Activated gamma-delta T cell treated with Interleukin-2 at 50 U/mL for 16 hours (primary cell): ENCODE data around the gene FRYL.
"Not testable (repeated sequence)": the region's sequence is repeated elsewhere in the genome, so short reads cannot be mapped to it uniquely, and the experiment has no call there.

ENCODE experiments used
- DNase-seq: peaks from one replicate; pipeline ENCODE4 v3.0.0-alpha.2; 2020

The FRYL gene

GRCh38 chr4:48693856-48694574 is 86.1 kb downstream of the FRYL start:
- no peak for DNase-seq

DNA sequence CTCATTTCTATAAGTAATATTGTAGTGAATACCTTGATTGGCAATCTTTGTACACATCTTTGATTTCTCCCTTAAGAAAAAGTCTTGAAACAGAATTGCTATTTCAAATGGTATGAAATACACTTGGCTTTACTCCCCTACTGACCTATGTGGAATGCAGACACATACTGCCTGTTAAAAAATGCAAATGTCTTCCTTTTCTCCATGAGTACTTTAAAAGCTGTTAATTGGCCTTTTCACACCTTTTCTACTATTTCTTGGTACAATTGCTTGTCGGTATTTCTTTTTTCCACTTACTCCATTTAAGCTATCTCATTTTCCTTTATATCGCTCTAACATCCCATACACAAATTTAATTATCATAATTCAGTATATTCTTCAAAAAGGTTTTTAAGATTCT is 87.2 kb downstream of the FRYL start:
- DNase-seq = no peak

- DNase-seq = no peak
Observed at GRCh38 chr4:48692044-48692443, 88.0 kb downstream of the FRYL start.

- no peak for DNase-seq
Observed at GRCh38 chr4:48688953-48689352, 91.1 kb downstream of the FRYL start.

DNA sequence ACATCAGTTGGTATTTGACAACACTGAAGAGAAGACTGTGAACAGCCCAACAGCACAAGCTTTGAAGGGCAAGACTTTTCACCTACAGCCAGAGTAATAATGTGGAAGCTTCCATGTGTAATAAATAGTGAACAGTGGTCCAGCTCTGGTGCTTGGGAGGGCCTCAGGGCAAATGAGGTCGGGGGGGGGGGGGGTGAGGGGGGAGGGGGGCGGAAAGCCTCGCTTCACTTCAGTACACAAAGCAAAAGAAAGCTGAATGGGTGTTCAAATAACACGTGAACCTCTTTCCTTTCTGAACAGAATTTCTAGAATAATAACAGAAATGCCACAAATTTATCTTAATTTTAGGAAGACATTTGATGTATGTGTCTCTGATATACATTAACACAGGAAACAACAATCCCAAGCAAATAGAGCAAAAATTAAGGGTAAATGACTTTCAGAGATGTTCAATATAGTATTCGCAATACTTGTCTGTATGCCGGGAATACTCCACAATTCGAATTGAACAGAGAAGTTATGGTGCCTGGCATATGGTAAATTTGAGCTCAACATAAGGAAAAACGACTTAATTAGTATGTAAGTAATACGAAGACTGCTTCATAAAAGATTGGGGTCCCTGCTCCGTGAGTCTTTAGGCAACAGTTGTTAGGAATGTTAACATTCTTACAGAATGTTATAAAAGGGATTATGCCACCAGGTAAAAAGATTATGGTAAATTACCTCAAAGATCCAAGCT is 92.6 kb downstream of the FRYL start:
- no peak for DNase-seq

DNA sequence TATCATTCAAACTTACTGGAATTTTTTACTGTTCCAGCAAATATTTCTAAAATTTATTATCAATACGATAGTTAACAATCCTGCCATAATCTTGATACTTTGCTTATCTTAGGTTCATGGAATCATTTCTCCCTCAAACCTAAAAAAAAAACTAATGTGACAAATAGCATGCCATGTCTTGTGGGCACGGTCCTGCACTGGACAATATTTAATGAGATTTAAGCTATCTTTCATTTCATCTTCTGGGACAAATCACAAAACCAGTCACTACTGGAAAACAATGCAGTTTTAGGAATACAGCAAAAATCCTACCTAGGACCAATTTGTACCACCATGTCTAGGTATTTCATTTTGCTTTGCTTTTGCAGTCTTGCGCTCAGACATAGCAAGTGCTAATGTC is 93.7 kb downstream of the FRYL start:
- no peak for DNase-seq

GRCh38 chr4:48683784-48684666 is 96.1 kb downstream of the FRYL start:
- no peak for DNase-seq

DNA sequence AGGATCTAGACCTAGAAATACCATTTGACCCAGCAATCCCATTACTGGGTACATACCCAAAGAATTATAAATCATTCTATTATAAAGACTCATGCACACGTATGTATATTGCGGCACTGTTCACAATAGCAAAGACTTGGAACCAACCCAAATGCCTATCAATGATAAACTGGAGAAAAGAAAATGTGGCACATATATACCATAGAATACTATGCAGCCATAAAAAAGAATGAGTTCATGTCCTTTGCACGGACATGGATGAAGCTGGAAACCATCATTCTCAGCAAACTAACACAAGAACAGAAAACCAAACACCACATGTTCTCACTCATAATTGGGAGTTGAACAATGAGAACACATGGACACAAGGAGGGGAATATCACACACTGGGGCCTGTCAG is 97.2 kb downstream of the FRYL start:
- not testable (repeated sequence) for DNase-seq

GRCh38 chr4:48681856-48682255 is 98.2 kb downstream of the FRYL start:
- DNase-seq = peak; percentile 7

GRCh38 chr4:48680848-48681568 is 99.1 kb downstream of the FRYL start:
- no peak for DNase-seq

DNA sequence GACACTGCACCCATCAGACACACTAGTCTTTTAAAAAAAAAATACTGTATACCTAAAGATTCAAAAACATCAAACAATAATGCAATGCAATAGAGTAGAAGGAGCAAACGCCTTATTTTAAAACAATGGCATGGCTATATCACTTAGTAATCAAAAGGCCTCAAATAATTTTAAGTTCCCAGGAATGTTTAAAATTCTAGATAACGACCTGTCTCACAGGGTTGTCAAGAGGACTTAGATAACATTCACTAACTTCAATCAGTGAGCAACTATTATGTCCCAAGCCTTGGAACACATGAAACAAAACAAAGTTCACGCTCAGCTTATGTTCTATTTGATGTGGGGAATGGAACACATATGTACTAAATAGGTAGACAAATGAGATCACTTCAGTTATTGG is 106.5 kb downstream of the FRYL start:
- DNase-seq = no peak

GRCh38 chr4:48670587-48670986 is 109.5 kb downstream of the FRYL start:
- no peak for DNase-seq

- no peak for DNase-seq
Observed at GRCh38 chr4:48669086-48669485, 111.0 kb downstream of the FRYL start.

- no peak for DNase-seq
Observed at GRCh38 chr4:48668254-48669017, 111.6 kb downstream of the FRYL start.

DNA sequence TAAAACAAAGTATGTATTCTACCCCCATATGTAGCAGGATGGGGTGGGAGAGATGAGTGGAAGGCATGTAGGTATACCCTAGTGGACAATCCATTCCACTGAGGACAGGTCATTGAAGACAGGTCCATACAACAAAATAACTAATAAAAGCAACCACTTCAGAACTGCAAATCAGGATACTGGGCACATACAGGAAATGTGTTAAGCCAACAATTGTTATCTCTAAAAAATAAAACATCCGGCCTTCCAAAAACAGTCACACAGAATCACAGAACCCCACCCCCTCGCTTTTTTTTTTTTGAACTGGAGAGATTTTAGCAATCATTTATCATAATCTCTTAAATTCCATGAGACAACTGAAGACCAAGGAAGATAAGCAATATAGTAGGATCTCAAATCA is 112.9 kb downstream of the FRYL start:
- DNase-seq = no peak

GRCh38 chr4:48665555-48666186 is 114.4 kb downstream of the FRYL start:
- DNase-seq = no peak

DNA sequence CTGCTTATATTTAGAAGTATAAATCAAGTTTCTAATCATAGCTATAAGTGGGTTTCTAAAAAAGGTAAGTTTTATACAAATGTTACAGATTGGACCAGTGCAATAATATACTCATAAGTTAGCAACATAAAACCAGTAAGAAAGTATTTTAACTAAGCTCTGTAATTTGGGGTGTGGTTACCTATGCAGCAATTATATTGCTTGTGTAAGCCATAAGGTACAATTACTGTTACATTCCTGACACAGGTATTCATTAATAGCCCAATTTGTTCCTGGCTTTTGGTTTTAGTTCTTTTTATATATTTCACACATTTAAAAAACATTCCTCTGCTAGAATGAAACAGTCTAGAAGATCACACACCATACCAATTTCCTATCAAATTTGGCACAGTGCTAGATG is 115.1 kb downstream of the FRYL start:
- no peak for DNase-seq

DNA sequence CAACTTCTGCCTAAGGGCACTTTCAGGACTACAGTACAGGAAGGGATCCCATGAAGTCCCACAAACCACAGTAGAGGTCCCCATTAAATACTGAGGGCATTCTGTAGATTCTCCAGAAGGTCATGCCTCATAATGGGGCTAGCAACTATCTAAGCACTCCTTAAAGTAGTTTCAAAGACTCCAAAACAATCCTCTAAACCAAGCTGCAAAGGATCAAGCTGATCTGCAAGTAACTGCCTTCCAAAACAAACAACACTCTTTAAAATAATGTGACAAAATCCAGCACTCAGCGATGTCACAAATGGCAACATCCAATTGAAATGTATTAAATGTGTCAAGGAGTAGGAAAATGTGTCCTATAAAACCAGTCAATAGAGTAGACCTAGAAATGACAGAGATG is 118.7 kb downstream of the FRYL start:
- no peak for DNase-seq

GRCh38 chr4:48660347-48660746 is 119.7 kb downstream of the FRYL start:
- no peak for DNase-seq

- DNase-seq = no peak
Observed at GRCh38 chr4:48654015-48654664, 125.9 kb downstream of the FRYL start.
